ENCODE measurements around the gene ZNF835.
"Not testable (repeated sequence)": the region's sequence is repeated elsewhere in the genome, so short reads cannot be mapped to it uniquely, and the experiment has no call there.

The ZNF835 gene

GRCh38 chr19:56671613-56671994 lies at the start of gene ZNF835:
ZNF835 (minus strand) TSS chr19:56671757; CDS start chr19:56665198, 6,559 bp downstream.
- peak; percentile 37 to 56 (median 56) for DNase-seq (ENCODE audit: low read depth in 2 of 3, low spot score in 2 of 3)

DNA sequence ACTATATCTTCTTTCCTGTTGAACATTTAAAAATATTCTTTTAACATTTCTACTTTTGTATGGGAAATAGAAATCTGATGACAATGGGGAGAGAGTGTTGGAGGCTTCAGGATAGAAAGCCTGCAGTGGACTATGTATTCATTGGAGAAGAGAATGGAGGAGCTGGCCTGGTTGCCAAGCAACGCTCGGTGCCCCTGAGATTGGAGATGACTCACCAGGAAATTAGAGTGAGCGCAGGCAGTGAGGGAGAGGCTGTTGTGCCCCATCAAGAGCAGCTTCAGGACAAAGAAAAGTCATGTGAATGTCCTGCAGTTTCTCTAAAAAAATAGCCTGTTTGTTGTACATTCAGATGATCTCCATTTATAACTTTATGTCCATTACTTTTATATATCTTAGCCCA lies 48.7 kb upstream of the ZNF835 start:
- no peak for DNase-seq (ENCODE audit: low read depth in 2 of 3, low spot score in 2 of 3)

DNA sequence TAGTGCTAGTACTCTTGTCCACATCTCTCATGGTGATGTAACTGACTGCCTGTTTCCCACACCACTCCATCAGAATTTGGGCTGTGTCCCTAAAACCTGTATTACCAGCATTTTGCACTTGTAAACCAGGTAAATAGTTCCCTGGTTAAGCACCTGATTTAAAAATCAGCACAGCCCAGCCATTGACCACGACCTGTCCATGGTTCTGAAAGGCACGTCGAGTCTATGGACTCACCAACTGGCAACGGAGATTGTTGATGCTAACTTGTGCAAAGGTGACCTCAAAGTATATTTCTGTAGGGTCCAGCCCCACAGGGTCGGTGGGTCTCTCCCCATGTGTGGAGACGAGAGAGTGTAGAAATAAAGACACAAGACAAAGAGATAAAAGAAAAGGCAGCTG lies 46.7 kb upstream of the ZNF835 start:
- DNase-seq (ENCODE audit: low read depth in 2 of 3, low spot score in 2 of 3), result no peak

DNA sequence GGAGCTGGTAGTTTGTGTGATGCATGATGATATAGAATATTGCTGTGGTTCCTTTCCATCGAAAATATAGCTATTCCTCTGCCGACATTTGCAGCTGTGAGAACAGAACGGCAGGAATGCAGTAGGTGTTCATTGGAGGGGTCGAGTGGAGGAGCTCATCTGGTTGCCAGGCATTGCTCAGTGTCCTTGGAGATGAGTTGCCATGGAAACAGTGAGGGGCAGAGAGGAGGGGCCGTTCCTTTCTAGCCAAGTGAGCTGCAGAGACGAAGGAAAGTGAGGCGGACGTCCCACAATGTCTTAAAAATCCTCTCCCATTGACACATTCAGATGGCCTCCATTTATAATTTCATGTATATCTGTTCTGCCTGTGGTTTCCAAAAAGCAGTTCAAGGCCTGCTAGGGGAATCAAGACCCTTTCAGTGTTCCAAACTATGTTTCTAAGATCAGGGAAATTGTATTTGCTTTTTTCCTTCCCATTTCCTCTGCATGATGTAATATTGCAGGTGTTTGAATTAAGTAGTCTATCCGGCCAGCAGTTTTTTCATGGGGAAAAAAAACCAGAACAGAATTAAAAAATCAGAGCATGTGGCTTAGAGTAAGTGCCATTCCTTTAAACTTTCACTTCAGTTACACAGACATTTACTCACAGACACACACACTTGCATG lies 41.2 kb upstream of the ZNF835 start:
- DNase-seq (ENCODE audit: low read depth in 2 of 3, low spot score in 2 of 3), result no peak

DNA sequence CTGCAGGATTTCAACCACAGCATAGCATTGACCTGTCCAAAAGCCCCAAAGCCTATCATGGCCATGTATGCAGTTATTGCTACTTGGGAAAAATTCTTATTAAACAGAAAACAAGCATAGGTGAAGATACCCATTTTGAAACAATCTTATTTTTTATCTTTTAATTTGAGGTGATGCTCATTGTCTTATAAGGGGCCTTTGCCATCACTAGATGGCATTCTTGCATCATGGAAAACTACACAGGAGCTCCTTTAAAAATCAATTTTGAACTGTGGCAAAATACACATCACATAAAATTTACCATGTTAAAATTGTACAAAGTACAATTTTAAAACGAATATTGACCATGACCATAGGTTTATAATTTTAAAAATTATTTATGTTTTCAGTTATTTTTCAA lies 38.9 kb upstream of the ZNF835 start:
- DNase-seq (ENCODE audit: low read depth in 2 of 3, low spot score in 2 of 3), result no peak

DNA sequence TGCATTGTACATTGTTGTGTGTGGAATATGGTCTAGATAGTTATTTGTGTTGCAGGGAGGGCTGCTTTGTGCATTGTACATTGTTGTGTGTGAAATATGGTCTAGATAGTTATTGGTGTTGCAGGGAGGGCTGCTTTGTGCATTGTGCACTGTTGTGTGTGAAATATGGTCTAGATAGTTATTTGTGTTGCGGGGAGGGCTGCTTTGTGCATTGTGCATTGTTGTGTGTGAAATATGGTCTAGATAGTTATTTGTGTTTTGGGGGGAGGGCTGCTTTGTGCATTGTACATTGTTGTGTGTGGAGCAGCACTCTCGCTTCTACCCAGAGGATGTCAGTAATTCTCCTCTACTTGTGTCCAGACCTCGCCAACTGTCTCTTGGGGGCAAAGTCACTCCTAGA lies 36.3 kb upstream of the ZNF835 start:
- no peak for DNase-seq (ENCODE audit: low read depth in 2 of 3, low spot score in 2 of 3)

GRCh38 chr19:56705939-56706338 lies 34.4 kb upstream of the ZNF835 start:
- no peak for DNase-seq (ENCODE audit: low read depth in 2 of 3, low spot score in 2 of 3)

DNA sequence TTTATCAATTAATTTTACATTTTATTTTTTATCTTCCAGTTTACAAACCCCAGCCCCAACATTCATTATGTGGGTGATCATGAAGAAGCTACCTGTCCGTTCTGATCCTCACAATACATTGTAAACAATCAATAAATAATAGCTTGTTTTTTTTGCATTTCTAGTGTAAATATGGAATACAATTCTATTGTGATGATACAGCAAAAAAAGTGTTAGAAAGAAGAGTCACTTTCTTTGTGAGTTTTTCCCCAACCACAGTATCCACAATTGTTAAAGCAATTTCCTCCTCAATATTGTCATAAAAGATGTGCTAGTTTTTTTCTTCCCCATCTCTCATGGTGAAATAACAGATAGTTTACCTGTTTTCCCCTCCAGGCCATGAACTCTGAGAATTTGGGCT lies 30.3 kb upstream of the ZNF835 start:
- no peak for DNase-seq (ENCODE audit: low read depth in 2 of 3, low spot score in 2 of 3)

- DNase-seq (ENCODE audit: low read depth in 2 of 3, low spot score in 2 of 3), result no peak
Measured at GRCh38 chr19:56699552-56699951, 28.0 kb upstream of the ZNF835 start.

DNA sequence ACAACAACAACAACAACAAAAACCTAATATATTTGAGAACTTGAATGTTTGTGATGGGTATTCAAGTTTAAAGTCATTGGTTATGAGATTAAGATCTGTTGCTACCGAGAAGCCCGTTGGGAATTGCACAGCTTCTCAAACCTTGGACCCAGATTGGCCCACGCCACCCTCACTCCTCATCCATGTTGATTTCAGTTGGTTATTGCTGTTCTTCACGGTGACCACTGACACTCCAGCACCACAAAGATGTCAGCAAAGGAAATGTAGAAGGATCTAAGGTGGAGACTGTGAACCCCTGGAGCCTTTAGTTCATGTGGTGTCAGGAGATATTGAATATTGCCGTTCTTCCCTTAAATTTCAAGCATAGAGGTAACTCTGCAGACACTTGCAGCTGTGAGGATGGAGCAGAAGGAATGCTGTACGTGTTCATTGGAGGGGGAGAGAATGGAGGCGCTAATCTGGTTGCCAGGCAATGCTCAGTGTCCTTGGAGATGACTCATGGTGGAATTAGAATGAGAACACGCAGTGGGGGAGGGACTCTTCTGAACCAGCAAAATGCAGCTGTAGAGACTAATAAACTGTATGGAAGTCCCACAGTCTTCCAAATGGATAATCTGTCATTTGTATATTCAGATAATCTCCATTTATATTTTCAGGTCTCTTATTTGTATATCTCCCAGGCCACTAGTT lies 20.8 kb upstream of the ZNF835 start:
- no peak for DNase-seq (ENCODE audit: low read depth in 2 of 3, low spot score in 2 of 3)

- no peak for DNase-seq (ENCODE audit: low read depth in 2 of 3, low spot score in 2 of 3)
Measured at GRCh38 chr19:56690670-56691069, 19.1 kb upstream of the ZNF835 start.

DNA sequence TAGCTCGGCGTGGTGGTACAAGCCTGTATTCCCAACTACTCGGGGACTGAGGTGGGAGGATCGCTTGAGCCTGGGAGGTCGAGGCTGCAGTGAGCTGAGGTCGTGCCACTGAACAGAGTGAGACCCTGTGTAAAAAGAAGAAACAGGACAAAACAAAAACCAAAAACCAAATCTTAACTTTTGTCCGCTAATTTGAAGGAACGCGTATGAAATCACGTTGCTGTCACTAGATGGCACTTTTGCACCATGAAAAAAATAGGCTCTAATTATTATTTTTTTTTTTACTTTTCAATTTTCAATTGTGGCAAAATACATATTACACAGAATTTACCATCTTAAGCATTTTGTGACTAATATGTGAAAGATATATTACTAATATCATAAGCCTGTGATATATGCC lies 17.6 kb upstream of the ZNF835 start:
- DNase-seq (ENCODE audit: low read depth in 2 of 3, low spot score in 2 of 3), result no peak

DNA sequence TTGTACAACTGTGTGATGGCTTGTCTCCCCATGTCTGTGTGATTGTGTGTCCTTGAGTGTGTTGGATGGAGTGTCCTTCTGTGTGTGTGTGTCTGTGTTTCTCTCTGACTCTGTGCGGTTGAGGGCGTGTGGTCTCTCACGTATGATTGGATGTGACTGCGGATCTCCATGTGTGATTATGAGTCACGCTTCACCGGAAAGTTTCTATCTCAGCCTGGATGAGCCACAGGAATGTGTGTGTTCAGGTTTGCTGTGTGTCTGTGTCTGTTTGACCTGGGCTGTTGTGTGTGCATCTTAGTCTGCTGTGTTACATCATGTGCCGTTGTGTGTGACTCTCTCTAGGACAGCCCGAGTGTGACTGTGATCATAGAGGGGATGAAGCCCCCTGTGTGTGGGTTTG lies 15.5 kb upstream of the ZNF835 start:
- no peak for DNase-seq (ENCODE audit: low read depth in 2 of 3, low spot score in 2 of 3)

GRCh38 chr19:56683116-56683515 lies 11.6 kb upstream of the ZNF835 start:
- no peak for DNase-seq (ENCODE audit: low read depth in 2 of 3, low spot score in 2 of 3)

DNA sequence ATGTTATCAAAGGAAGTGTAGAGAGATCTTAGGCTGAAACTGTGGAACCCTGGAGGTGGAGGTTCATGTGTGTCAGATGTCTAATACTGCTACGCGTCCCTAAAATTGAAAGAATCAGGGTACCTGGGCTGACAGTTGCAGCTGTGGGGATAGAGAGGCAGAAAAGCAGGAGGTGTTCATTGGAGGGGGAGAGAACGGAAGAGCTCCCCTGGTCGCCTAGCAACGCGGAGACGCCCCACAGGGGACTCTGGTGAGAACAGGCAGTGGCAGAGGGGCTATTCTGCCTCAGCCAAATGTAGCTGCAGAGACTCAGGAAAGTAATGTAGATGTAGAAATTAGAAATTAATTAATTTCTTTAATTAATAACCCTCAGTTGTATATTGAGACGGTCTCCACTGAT lies 10.1 kb upstream of the ZNF835 start:
- no peak for DNase-seq (ENCODE audit: low read depth in 2 of 3, low spot score in 2 of 3)

DNA sequence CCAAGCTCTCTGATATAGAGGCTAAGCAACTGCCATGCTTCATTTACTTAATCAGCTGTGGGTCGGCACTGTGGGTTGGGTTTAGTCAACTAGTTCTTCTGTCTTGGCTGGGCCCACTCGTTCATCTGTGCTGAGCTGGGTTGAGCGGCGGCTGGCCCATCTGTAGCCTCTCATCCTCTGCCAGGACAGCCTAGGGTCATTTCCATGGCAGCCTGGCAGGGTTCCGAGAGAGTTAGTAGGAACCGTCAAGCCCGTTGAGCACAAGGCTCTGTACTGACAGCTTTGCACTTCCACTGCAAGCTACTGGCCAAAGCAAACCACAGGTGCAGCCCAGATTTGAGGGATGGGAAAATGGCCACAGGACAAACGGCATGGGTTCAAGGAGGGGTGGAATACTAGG lies 6.6 kb upstream of the ZNF835 start:
- DNase-seq (ENCODE audit: low read depth in 2 of 3, low spot score in 2 of 3), result no peak

GRCh38 chr19:56672610-56673009 lies 1.1 kb upstream of the ZNF835 start:
- DNase-seq (ENCODE audit: low read depth in 2 of 3, low spot score in 2 of 3), result not testable (repeated sequence)

- peak in 1 of 3 experiments; percentile 0 for DNase-seq (ENCODE audit: low read depth in 2 of 3, low spot score in 2 of 3)
Measured at GRCh38 chr19:56670961-56671612, 470 bp downstream of the ZNF835 start.

- DNase-seq (ENCODE audit: low read depth in 2 of 3, low spot score in 2 of 3), result no peak
Measured at GRCh38 chr19:56670401-56670960, 1.1 kb downstream of the ZNF835 start.

DNA sequence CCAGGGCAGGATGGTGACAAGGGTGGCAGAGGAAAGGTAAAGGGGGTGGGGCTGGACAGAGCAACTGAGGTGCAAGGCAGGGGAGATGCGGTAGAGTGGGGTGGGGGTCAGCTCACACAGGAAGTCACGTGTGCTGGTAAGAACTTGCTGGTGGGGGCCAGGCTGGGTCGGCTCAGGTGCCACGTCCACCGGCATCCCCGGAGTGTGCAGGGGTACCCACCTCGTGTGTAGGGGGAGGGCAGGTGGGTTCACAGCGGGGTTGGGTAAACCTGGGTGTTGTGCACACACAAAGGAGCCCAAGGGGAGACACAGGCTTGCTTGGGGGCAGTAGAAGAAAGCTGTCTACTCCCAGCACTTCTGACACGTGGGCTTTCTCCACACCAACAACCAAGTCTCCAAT lies 2.9 kb downstream of the ZNF835 start:
- DNase-seq (ENCODE audit: low read depth in 2 of 3, low spot score in 2 of 3), result no peak

DNA sequence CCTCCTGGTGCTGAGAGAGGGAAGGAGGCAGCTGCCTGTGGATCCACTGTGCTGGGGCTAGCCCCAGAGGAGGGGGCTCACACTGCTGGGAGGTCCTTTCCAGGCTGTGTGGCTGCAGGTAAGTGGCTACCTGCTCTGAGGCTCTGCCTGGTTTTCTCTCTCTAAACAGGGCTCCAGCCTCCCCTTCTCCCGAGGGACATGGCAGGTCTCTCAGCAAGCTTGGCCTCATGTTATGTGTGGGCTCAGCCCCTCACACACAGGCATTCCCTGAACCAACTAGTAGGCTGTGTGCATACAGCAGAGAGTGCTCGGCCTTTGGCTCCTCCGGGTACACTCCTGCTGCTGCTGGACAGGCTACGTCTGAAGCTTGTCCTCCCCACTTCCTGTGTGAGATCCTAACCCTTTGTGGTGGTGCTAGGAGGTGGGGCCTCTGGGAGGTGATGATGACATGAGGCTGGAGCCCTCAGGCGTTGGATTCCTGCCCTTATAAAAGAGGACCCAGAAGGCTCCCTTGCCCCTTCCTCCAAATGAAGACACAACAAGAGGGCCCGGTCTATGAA lies 4.2 kb downstream of the ZNF835 start:
- DNase-seq (ENCODE audit: low read depth in 2 of 3, low spot score in 2 of 3), result no peak

GRCh38 chr19:56664511-56664910 lies 7.0 kb downstream of the ZNF835 start:
- DNase-seq (ENCODE audit: low read depth in 2 of 3, low spot score in 2 of 3), result no peak

Data from activated CD8-positive, alpha-beta memory T cell treated with anti-CD3 and anti-CD28 coated beads for 48 hours (primary cell).